Activated CD4-positive, CD25-positive, alpha-beta regulatory T cell (primary cell): ENCODE measurements around the gene RPS15.

Source experiments
- DNase-seq, 4 experiments: peaks; one replicate each; lab custom pipeline; 2025; lab: John Stamatoyannopoulos, UW

RPS15 gene

GRCh38 chr19:1487576-1488281, 49.5 kb downstream of the RPS15 start:
- no peak for DNase-seq

DNA sequence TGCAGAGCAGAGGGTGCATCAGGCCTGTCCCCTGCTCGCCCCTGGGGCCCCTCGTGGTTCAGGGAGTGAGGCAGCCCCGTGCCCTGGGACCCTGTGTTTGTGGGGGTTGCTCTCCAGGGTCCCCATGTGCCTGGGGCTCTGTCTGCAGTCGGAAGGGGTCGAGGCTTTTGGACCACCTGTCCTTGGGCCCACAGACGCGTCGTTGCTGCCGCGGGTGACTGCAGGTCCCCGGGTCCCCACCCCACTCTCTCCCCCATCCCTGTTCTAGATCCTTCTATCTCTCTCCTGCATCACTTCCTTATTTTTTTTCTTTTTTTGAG, 50.0 kb downstream of the RPS15 start:
- no peak for DNase-seq

- no peak for DNase-seq
These were observed 51.5 kb downstream of the RPS15 start for GRCh38 chr19:1489463-1490310.
